Muscle of arm (tissue), 12 donors: ENCODE results near the gene CAPRIN2. TPM values are rescaled to one million over a fixed set of nuclear protein-coding genes. Genes with fewer than 3 reads are reported as not detected.
A peak's percentile ranks its signal among the peaks of the same experiment; 100 is the strongest.

Experiments
- DNase-seq: peaks from one replicate; pipeline ENCODE4 v3.0.0-alpha.2; 2013
- polyA plus RNA-seq, 12 donors: library from polyadenylated mRNA; unstranded; fragments of 120-200 nt; gene quantifications; one replicate each; pipeline ENCODE4 v1.2.1, GENCODE V29; 2013; ENCODE audit not compliant: insufficient read length in 12 of 12

Gene CAPRIN2
- polyA plus RNA-seq, 12 donors = 18.6 to 48.4 (median 27.8) TPM; not detected in 1

DNA sequence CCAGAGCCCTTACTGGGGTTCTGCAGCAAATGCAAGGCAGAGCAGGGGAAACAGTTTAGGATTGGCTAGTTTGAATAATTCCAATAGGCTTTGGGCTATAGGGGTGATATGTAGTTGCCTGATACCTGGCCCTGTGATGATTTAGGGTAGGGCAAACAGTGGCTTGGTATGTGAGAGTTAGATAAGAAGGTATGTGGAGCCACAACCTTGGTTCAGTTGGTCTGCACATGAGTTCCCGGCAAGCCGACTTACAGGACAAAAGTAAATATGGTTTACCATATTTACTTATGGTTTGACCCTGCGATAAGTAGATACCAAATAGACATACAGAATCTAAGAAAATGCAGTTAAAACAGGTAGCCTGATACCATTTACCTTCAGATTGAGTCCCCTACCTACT lies 8.3 kb upstream of the CAPRIN2 start:
- DNase-seq = no peak

DNA sequence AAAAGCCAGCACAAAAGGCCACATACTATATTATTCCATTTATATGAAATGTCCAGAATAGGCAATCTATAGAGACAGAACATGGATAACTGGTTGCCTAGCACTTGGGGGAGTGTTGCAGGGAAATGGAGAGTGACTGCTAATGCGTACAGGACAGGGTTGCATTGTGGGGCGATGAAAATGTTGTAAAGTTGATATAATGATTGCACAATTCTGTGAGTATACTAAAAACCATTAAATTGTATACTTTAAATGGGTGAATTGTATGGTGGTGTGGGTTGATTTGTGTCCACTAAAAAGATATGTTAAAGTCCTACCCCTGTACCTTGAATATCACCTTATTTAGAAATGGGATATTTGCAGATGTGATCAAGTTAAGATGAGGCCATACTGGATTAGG lies 7.0 kb upstream of the CAPRIN2 start:
- DNase-seq = no peak

- no peak for DNase-seq
These were observed 2.6 kb upstream of the CAPRIN2 start for GRCh38 chr12:30757316-30757715.

DNA sequence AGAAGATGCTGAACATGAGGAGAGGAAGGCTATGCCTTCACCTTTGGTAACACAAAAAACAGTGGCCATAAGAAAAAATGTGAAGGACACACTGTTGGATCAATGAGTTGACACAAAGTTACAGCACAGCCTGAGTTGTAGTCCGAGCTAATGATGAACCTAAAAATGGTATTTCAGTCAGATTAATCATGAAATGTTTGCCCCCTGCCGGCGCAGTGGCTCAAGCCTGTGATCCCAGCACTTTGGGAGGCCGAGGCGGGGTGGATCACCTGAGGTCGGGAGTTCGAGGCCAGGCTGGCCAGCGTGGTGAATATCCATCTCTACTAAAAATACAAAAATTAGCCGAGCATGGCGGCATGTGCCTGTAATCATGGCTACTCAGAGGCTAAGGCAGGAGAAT lies 1.3 kb upstream of the CAPRIN2 start:
- DNase-seq = no peak

DNA sequence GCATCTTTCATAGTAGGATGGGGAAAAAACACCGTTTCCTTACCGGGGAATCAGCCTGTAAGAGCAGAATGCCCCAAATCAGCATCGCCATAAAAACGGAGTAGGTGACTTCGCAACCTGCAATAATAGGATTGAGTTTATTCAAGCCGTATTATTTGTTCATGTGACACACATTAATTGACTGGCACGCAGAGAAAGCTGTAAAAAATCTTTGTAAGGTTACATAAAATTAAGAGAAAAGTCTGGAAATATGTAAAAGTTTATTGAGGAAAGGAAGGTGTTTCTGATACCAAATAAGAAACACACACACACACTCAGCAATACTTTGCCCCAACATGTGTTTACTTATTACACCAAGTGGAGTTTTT lies 628 bp upstream of the CAPRIN2 start:
- DNase-seq = no peak

DNA sequence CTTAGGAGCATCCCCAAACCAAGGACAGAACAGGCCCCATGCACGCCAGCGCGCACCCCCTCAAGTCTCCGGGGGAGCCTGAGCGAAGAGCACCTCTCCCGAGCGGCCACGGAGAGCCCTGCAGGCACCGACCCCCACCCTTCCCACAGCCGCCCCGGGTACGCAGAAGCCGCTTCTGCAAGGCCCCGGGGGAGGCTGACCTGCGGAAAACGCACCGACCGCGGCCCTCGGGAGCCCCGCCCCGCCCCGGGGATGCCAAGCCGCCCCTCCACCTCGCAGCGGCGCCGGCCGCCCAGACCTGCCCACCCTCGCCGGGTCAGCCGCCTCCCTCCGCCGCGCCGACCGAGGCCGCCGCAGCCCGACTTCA lies 385 bp downstream of the CAPRIN2 start:
- peak; percentile 31 for DNase-seq

DNA sequence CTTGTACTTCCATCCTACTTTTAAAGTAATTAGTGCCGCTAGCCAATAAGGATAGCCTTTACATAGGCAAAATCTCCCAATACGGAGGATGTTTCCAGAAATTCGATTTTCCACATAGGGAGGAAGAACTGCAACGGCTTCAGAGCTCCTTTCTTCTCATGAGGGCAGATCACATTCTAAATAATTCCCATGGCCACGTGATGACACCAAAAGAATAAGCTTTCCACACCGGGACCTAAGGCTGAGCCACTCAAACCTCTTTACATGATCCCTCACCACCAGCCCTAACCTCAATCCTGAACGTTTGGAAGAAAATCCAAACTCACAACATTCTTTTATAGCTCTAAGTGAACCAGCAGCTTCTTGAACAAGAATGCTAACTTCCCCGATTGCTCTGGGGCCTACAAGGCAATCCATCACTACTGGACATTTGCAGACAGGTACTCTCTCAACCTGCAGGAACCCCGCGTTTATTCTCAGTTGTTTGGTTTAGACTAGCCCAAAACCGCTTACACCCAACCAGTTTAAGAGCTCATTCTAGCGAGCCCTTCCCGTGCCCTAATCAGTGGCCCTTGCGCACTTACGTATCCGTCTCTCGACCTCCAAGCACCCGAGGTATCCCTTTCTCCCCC lies 884 bp downstream of the CAPRIN2 start:
- peak; percentile 36 for DNase-seq

DNA sequence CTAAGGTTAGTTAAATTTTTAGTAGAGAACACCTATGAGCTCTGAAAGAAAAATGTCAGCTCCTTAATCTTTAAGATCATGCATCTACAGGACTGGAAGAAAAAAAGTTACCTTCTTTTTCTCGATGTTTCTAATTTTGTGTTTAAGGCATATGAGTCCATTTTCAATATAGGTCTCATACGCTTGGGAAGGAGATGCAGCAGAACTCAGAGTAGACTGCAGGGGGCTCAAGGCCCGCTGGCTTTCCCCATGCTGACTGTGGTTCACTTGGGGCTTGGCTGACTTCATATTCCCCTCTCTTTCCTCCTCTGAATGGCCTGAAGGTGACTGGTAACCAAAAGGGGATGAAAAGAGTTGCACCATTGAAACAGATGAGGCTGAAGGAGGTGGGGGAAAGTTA lies 1.5 kb downstream of the CAPRIN2 start:
- peak; percentile 11 for DNase-seq

- DNase-seq = no peak
These were observed 2.5 kb downstream of the CAPRIN2 start for GRCh38 chr12:30752255-30752654.

DNA sequence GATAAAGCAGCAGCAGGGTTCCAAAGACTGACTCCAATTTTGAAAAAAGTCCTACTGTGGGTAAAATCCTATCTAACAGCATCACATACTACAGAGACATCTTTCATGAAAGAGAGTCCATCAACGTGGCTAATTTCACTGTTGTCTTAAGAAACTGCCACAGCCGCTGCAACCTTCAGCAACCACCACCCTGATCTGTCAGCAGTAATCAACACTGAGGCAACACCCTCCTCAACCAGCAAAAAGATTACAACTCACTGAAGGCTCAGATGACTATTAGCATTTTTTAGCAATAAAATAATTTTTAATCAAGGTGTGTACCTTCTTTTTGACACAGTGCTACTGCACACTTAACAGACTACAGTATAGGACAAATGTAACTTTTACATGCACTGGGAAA lies 6.6 kb downstream of the CAPRIN2 start:
- DNase-seq = no peak

DNA sequence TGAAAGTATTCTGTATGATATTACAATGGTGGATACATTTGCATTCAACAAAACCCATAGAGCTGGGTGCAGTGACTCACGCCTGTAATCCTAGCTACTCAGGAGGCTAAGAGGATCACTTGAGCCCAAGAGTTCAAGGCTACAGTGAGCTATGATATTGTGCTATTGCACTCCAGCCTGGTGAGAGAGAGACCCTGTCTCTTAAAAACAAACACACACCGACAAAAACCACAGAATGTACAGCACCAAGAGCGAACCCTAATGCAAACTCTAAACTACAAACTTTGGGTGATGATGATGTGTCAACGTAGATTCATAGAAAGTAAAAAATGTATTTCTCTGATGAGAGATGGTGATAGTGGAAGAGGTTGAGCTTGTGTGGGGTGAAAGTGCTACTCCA lies 8.6 kb downstream of the CAPRIN2 start:
- DNase-seq = no peak

DNA sequence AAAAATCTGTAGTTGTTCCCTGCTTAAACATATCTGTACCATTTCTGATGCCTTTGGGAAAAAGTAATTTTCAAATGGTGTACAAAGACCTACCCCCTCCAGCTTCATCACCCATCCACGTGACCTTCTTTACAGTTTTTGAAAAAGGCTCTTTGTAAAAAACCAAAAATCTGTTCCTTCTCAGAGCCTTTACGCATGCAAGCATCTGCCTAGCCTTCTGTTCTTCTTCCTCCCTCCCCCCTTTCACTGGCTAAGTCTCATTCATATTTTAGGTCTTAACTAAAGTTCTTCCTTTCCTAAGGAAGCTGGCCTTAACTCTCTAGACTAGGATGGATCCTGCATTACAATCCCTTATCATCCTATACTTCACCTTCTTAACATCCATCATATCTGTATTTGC lies 10.4 kb downstream of the CAPRIN2 start:
- DNase-seq = no peak

DNA sequence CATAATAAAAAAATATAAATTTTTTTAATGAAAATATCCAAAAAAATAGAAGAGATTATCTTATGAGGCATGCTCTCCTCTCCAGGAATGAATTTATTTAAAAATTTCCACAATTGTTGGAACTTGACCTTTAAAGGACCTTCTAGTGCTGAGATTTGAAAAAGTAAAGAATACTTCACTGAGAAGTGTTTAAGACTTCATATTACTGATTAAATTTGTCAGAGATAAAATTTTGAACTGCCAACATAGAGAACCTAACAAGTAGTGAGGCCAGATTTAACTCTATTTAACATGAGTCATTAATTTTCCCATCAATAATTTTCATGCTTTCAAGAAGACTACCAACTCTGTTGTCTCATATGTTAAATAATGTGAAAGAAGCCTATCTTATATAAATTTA lies 14.5 kb downstream of the CAPRIN2 start:
- DNase-seq = no peak

GRCh38 chr12:30739020-30739419 lies 15.7 kb downstream of the CAPRIN2 start:
- DNase-seq = no peak

GRCh38 chr12:30732954-30733637 lies 21.7 kb downstream of the CAPRIN2 start:
- no peak for DNase-seq

DNA sequence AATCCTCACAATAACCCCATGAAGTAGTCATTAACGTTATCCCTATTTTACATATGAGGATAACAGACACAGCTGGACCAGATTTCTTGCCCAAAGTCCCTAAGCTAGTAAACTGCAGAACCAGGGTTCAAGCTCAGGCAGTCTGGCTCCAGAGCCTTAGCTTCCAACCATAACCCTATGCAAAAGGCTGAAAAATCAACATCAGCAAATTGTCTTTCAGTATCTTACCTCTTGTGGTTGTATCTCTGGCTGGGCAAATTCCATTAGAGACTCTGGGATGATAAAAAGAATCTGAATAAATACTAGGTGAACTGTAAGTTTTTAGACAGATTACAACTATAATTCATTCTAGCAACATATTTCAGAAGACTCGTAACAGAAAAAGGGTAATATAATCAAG lies 24.7 kb downstream of the CAPRIN2 start:
- no peak for DNase-seq

GRCh38 chr12:30729547-30729946 lies 25.2 kb downstream of the CAPRIN2 start:
- no peak for DNase-seq

GRCh38 chr12:30726647-30727046 lies 28.1 kb downstream of the CAPRIN2 start:
- DNase-seq = no peak

DNA sequence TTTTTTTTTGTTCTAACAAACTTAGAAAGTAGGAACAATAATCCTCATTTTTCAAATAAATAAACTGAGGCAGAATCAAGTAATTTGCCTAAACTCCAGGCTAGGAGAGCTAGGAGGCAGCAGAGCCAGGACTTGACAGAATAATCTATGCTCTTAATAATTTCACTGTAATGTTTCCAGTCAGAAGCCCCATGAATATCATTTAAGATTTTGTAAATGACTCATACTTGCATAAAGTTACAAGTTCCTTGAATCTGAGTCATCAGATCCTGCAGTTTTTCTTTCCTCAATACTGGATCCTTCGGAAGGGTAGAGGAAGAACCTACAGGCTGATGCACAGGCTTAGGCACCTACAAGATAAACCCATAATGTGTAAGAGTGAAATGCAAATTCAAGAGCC lies 29.0 kb downstream of the CAPRIN2 start:
- no peak for DNase-seq

- DNase-seq = no peak
These were observed 35.7 kb downstream of the CAPRIN2 start for GRCh38 chr12:30719060-30719459.

- no peak for DNase-seq
These were observed 47.0 kb downstream of the CAPRIN2 start for GRCh38 chr12:30707613-30708342.

DNA sequence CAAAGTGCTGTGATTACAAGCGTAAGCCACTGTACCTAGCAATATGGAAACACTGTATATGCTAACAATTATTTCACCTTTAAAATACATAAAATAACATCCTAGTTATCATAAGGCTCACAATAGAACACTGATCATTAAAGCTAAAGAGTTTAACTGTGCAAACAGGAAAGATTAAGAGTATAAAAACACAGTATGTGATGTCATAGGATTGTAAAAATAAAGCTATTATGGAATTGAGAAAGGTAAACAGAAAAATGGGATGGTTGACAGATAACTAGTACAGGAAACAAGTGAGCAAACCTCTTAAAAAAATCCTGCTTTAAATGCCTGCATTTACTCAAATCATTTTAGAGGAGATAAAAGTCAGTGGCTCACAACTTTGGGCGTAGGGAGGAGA lies 48.3 kb downstream of the CAPRIN2 start:
- no peak for DNase-seq

DNA sequence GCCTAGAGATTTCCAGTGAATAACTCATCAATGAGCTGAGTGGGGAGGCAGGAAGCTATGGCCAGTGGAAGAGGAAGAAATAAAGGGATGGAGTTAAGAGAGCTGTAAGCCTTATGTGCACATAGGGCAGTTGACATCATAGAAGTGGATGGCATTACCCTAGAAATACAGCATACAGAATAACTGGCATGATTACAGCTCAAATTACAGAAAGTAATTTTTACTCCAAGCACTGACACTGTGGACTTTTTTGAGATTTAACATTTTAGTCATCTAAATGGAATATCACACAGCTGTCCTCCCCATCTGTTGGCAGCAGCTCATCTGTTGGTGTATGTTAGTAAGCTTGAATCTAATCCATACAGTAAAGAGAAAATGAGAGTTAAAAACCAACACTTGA lies 53.7 kb downstream of the CAPRIN2 start:
- no peak for DNase-seq
